HG02885 (cell line): ENCODE data around the gene SCYGR5.
A peak's percentile ranks its signal among the peaks of the same experiment; 100 is the strongest.
"Not testable (repeated sequence)": the region's sequence is repeated elsewhere in the genome, so short reads cannot be mapped to it uniquely, and the experiment has no call there.

Experiments
- ATAC-seq: cut with Tn5 transposase; IDR thresholded peaks from one replicate; pipeline ENCODE4 v1.9.1; 2021; ENCODE audit warnings: mild to moderate bottlenecking; ENCODE audit not compliant: unreplicated experiment, poor library complexity

SCYGR5 gene

GRCh38 chr2:227666631-227667170 is at the start of gene SCYGR5:
Gene SCYGR5, plus strand, starts transcription at chr2:227666804. Its CDS starts 0 bp downstream, at chr2:227666804.
- ATAC-seq, result not testable (repeated sequence)

GRCh38 chr2:227617316-227618230 is 49.0 kb upstream of the SCYGR5 start, which contains the start of gene SCYGR4:
Gene SCYGR4, plus strand, starts transcription at chr2:227617498. Its CDS starts 0 bp downstream, at chr2:227617498.
- no peak for ATAC-seq

- ATAC-seq, result no peak
Observed at GRCh38 chr2:227623226-227623625, 43.4 kb upstream of the SCYGR5 start.

GRCh38 chr2:227625420-227625819 is 41.2 kb upstream of the SCYGR5 start:
- ATAC-seq, result no peak

- no peak for ATAC-seq
Observed at GRCh38 chr2:227626580-227627151, 39.9 kb upstream of the SCYGR5 start.

- peak; percentile 98 for ATAC-seq
Observed at GRCh38 chr2:227627769-227628168, 38.8 kb upstream of the SCYGR5 start.

- no peak for ATAC-seq
Observed at GRCh38 chr2:227629435-227629834, 37.2 kb upstream of the SCYGR5 start.

GRCh38 chr2:227630322-227630721 is 36.3 kb upstream of the SCYGR5 start:
- ATAC-seq, result no peak

- no peak for ATAC-seq
Observed at GRCh38 chr2:227632827-227633226, 33.8 kb upstream of the SCYGR5 start.

- ATAC-seq, result no peak
Observed at GRCh38 chr2:227634201-227634600, 32.4 kb upstream of the SCYGR5 start.

GRCh38 chr2:227642656-227643055 is 23.9 kb upstream of the SCYGR5 start:
- ATAC-seq, result no peak

- no peak for ATAC-seq
Observed at GRCh38 chr2:227643990-227644551, 22.5 kb upstream of the SCYGR5 start.

GRCh38 chr2:227653419-227653818 is 13.2 kb upstream of the SCYGR5 start:
- ATAC-seq, result no peak

GRCh38 chr2:227654426-227654825 is 12.2 kb upstream of the SCYGR5 start:
- no peak for ATAC-seq

GRCh38 chr2:227655454-227655853 is 11.2 kb upstream of the SCYGR5 start:
- no peak for ATAC-seq

GRCh38 chr2:227657199-227657845 is 9.3 kb upstream of the SCYGR5 start:
- ATAC-seq, result no peak

GRCh38 chr2:227661025-227661649 is 5.5 kb upstream of the SCYGR5 start:
- ATAC-seq, result no peak

GRCh38 chr2:227661827-227662226 is 4.8 kb upstream of the SCYGR5 start:
- ATAC-seq, result no peak

- ATAC-seq, result no peak
Observed at GRCh38 chr2:227665189-227665940, 1.2 kb upstream of the SCYGR5 start.
